GM18867 (cell line): Measurements from ENCODE around the gene ORC2.

Source experiments
- ATAC-seq: cut with Tn5 transposase; IDR thresholded peaks from one replicate; pipeline ENCODE4 v1.9.1; 2021; ENCODE audit warnings: mild to moderate bottlenecking, moderate library complexity; ENCODE audit not compliant: unreplicated experiment

The ORC2 gene

GRCh38 chr2:200862532-200863000 is 100.9 kb downstream of the ORC2 start:
- ATAC-seq: no peak

- ATAC-seq: no peak
Observed at GRCh38 chr2:200861617-200862155, 101.8 kb downstream of the ORC2 start.

GRCh38 chr2:200860092-200860795 is 103.2 kb downstream of the ORC2 start:
- ATAC-seq: no peak
